ENCODE data around the gene RIC1. TPM values are rescaled to one million over a fixed set of nuclear protein-coding genes. Genes with fewer than 3 reads are reported as not detected.
"Not testable (repeated sequence)": the region's sequence is repeated elsewhere in the genome, so short reads cannot be mapped to it uniquely, and the experiment has no call there.

Gene RIC1
- total RNA-seq, 1 experiment from 2014 or later = 13.8 TPM

- no peak overlapping the region for H2AFZ ChIP-seq
- no TSS peak for BruUV-seq (replicated peaks)
- 0 out of 2 replicates have a peak, but pooled peaks cover 7% of the 10 kb centered on the region for H3K79me2 ChIP-seq (ENCODE audit: low read depth)
- H3K4me2 ChIP-seq = no peak overlapping the region
- TF ChIP-seq, protein P1, sequence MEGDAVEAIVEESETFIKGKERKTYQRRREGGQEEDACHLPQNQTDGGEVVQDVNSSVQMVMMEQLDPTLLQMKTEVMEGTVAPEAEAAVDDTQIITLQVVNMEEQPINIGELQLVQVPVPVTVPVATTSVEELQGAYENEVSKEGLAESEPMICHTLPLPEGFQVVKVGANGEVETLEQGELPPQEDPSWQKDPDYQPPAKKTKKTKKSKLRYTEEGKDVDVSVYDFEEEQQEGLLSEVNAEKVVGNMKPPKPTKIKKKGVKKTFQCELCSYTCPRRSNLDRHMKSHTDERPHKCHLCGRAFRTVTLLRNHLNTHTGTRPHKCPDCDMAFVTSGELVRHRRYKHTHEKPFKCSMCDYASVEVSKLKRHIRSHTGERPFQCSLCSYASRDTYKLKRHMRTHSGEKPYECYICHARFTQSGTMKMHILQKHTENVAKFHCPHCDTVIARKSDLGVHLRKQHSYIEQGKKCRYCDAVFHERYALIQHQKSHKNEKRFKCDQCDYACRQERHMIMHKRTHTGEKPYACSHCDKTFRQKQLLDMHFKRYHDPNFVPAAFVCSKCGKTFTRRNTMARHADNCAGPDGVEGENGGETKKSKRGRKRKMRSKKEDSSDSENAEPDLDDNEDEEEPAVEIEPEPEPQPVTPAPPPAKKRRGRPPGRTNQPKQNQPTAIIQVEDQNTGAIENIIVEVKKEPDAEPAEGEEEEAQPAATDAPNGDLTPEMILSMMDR (conservative IDR thresholded peaks at IDR 0.05) = no peak
- TF ChIP-seq EZH2 (IDR thresholded peaks at IDR 0.05; ENCODE audit: low read depth) = no peak
- H3K9me3 ChIP-seq (ENCODE audit: insufficient read depth, low read depth) = no peaks in the 10 kb centered on the region
- H3K4me1 ChIP-seq (replicated peaks; ENCODE audit: insufficient read depth) = no peaks in the 10 kb centered on the region
- no peaks in the 10 kb centered on the region for H3K36me3 ChIP-seq (ENCODE audit: low read depth)
- POLR2A ChIA-PET (ENCODE audit: unreplicated experiment) = no interaction called here
- H3K4me3 ChIP-seq = no peak overlapping the region
- CTCF ChIA-PET = no interaction called here
- DNase-seq = no peak
- no peak overlapping the region for H3K27ac ChIP-seq
- no peaks in the 10 kb centered on the region for H4K20me1 ChIP-seq (ENCODE audit: insufficient read depth)
- H3K9me2 ChIP-seq (ENCODE audit: insufficient read depth) = no peaks in the 10 kb centered on the region
- intact Hi-C loops (cut with micrococcal nuclease; ENCODE audit: unreplicated experiment) = no loop called here
- no peaks in the 10 kb centered on the region for H3F3A ChIP-seq (ENCODE audit: insufficient read depth, low read depth)
- H3K27me3 ChIP-seq (ENCODE audit: insufficient read depth, low read depth) = no peaks in the 10 kb centered on the region
Observed at GRCh38 chr9:5670079-5670478, 41.2 kb downstream of the RIC1 start.

DNA sequence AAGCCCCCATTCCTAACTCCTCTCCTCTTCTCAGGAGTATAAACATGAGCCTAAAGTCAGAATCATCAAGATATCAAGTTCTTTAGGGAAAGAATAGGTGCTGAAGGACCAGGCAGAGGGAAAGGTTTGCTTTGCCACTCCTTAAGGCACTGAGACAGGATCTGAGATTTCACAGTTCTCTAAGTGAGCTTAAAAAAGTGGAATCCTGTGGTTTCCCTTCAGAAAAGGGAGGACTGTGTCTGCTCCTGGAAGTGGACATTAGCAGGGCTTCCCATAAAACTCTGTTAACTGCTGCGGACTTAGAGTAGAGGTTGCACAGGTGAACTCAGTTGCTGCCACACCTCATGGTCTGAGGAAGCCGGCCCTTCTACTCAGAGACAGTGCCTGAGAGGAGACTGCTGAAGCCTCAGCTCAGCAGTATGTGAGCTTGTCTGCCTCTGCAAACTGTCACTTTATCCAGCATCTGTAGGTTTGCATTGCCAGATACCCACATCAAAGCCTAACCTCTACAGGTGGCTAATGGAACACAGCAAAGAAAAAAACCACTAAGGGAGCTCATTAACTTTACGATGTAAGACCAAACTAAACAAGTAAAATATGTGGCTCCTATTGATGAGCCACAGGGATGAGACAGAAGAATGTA lies 42.9 kb downstream of the RIC1 start:
- no peak for DNase-seq
- POLR2A ChIA-PET (ENCODE audit: unreplicated experiment) = no interaction called here
- H3F3A ChIP-seq (ENCODE audit: insufficient read depth, low read depth) = no peaks in the 10 kb centered on the region
- H3K9me3 ChIP-seq (ENCODE audit: insufficient read depth, low read depth) = no peaks in the 10 kb centered on the region
- H2AFZ ChIP-seq = no peak overlapping the region
- CTCF ChIA-PET = no interaction called here
- no peaks in the 10 kb centered on the region for H3K9me2 ChIP-seq (ENCODE audit: insufficient read depth)
- no peaks in the 10 kb centered on the region for H3K27me3 ChIP-seq (ENCODE audit: insufficient read depth, low read depth)
- no peaks in the 10 kb centered on the region for H3K4me1 ChIP-seq (replicated peaks; ENCODE audit: insufficient read depth)
- H3K79me2 ChIP-seq (ENCODE audit: low read depth) = 0 out of 2 replicates have a peak, but pooled peaks cover 7% of the 10 kb centered on the region
- no peak overlapping the region for H3K4me2 ChIP-seq
- H4K20me1 ChIP-seq (ENCODE audit: insufficient read depth) = no peaks in the 10 kb centered on the region
- H3K36me3 ChIP-seq (ENCODE audit: low read depth) = no peaks in the 10 kb centered on the region
- TF ChIP-seq EZH2 (IDR thresholded peaks at IDR 0.05; ENCODE audit: low read depth) = no peak
- TF ChIP-seq, protein P1 (conservative IDR thresholded peaks at IDR 0.05) = no peak
- H3K4me3 ChIP-seq = no peak overlapping the region
- no TSS peak for BruUV-seq (replicated peaks)
- intact Hi-C loops (cut with micrococcal nuclease; ENCODE audit: unreplicated experiment) = no loop called here
- H3K27ac ChIP-seq = no peak overlapping the region

- H3K9me3 ChIP-seq (ENCODE audit: insufficient read depth, low read depth); H3K36me3 ChIP-seq (ENCODE audit: low read depth); BruUV-seq (replicated peaks): not testable (repeated sequence)
Observed at GRCh38 chr9:5675046-5675445, 46.1 kb downstream of the RIC1 start.

DNA sequence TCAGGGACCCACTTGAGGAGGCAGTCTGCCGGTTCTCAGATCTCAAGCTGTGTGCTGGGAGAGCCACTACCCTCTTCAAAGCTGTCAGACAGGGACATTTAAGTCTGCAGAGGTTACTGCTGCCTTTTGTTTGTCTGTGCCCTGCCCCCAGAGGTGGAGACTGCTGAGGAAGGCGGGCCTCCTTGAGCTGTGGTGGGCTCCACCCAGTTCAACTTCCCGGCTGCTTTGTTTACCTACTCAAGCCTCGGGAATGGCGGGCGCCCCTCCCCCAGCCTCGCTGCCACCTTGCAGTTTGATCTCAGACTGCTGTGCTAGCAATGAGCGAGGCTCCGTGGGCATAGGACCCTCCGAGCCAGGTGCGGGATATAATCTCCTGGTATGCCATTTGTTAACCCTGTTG lies 54.7 kb downstream of the RIC1 start:
- H3K9me2 ChIP-seq (ENCODE audit: insufficient read depth); H3K36me3 ChIP-seq (ENCODE audit: low read depth); H3K4me3 ChIP-seq; H3F3A ChIP-seq (ENCODE audit: insufficient read depth, low read depth); H3K79me2 ChIP-seq (ENCODE audit: low read depth); intact Hi-C loops (cut with micrococcal nuclease; ENCODE audit: unreplicated experiment); H3K9me3 ChIP-seq (ENCODE audit: insufficient read depth, low read depth); H3K27me3 ChIP-seq (ENCODE audit: insufficient read depth, low read depth); POLR2A ChIA-PET (ENCODE audit: unreplicated experiment); H2AFZ ChIP-seq; BruUV-seq (replicated peaks); H3K4me2 ChIP-seq; H3K4me1 ChIP-seq (replicated peaks; ENCODE audit: insufficient read depth); H4K20me1 ChIP-seq (ENCODE audit: insufficient read depth); DNase-seq; CTCF ChIA-PET; H3K27ac ChIP-seq: not testable (repeated sequence)

More at GRCh38 chr9:5675046-5675445, 46.1 kb downstream of the RIC1 start:
- H3F3A ChIP-seq (ENCODE audit: insufficient read depth, low read depth); H3K4me1 ChIP-seq (replicated peaks; ENCODE audit: insufficient read depth); H3K79me2 ChIP-seq (ENCODE audit: low read depth); CTCF ChIA-PET; intact Hi-C loops (cut with micrococcal nuclease; ENCODE audit: unreplicated experiment); H3K4me3 ChIP-seq; H3K9me2 ChIP-seq (ENCODE audit: insufficient read depth); POLR2A ChIA-PET (ENCODE audit: unreplicated experiment); H4K20me1 ChIP-seq (ENCODE audit: insufficient read depth); H3K4me2 ChIP-seq; DNase-seq; H2AFZ ChIP-seq; H3K27ac ChIP-seq; H3K27me3 ChIP-seq (ENCODE audit: insufficient read depth, low read depth): not testable (repeated sequence)
